Upper lobe of left lung (tissue), 4 donors: ENCODE results near the gene HMGN4.

Experiments used
- EP300 ChIP-seq, 4 donors: sonication (generic); formaldehyde crosslinking; IDR thresholded peaks; one replicate each; pipeline ENCODE4 v1.5.1; 2017; ENCODE audit warnings: antibody characterized with exemption in 4 of 4, control low read depth in 2 of 4
- POLR2AphosphoS5 ChIP-seq, 2 donors: sonication (generic); formaldehyde crosslinking; IDR thresholded peaks; one replicate each; pipeline ENCODE4 v1.5.1; 2017; ENCODE audit warnings: antibody characterized with exemption in 2 of 2
- TF ChIP-seq, protein P1 (sequence below), 6 experiments: fragments of 450-650 bp in 4 of 6; fragments of 200-600 bp in 2 of 6; sonication (generic) in 2 of 6; IDR thresholded peaks; one replicate each; pipeline ENCODE4 v1.5.1; 2016 to 2019; ENCODE audit warnings: antibody characterized with exemption in 6 of 6

DNA sequence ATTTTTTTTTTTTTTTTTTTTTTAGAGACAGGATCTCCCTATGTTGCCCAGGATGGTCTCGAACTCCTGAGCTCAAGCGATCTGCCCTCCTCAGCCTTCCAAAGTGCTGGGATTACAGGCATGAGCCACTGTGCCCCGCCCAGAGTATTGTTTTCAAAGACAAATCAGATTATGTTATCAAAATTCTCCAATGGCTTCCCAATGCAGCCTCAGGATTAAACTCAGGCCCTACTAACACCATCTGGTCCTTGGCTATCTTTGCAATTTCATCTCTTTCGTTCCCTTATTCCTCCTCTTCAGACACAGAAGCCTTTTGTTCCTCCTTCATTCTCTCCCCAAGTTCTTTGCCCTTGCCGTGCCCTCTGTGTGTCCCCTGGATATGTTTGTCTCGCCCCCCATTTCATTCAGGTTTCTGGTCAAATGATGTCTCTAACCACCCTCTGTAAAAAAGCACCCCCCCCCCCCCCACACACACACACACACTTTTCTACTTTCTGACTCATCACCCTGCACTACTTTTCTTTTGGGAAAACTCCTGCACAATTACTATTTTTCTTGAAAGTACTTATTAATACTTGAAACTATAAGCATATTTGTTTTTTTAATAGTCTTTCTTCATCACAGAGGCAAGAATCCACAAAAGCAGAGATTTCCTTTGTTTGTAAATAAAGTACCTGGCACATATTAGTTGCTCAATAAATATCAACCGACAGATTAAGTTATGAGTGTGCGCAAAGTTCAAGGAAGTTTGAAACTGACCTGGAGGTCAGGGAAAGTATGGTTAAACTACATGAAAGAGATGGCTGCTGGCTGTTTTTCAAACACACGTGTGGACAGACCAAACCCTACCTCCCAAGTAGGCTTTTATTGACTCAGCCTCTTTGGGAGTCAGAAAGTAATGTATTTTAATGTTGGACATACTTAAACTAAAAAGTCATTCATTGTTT lies 21.4 kb upstream of the HMGN4 start:
- TF ChIP-seq EP300 (IDR thresholded peaks at IDR 0.05) (no peak), POLR2AphosphoS5 (IDR thresholded peaks at IDR 0.05) (no peak)
- TF ChIP-seq, protein P1, sequence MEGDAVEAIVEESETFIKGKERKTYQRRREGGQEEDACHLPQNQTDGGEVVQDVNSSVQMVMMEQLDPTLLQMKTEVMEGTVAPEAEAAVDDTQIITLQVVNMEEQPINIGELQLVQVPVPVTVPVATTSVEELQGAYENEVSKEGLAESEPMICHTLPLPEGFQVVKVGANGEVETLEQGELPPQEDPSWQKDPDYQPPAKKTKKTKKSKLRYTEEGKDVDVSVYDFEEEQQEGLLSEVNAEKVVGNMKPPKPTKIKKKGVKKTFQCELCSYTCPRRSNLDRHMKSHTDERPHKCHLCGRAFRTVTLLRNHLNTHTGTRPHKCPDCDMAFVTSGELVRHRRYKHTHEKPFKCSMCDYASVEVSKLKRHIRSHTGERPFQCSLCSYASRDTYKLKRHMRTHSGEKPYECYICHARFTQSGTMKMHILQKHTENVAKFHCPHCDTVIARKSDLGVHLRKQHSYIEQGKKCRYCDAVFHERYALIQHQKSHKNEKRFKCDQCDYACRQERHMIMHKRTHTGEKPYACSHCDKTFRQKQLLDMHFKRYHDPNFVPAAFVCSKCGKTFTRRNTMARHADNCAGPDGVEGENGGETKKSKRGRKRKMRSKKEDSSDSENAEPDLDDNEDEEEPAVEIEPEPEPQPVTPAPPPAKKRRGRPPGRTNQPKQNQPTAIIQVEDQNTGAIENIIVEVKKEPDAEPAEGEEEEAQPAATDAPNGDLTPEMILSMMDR (IDR thresholded peaks at IDR 0.05) = no peak
